Measurements from ENCODE around the gene AP3D1.

Gene AP3D1

GRCh38 chr19:2115324-2115723 is 36.0 kb downstream of the AP3D1 start:
- Histone ChIP-seq H3K4me1 (no peaks in the 10 kb centered on the region), H3K27me3 (no peaks in the 10 kb centered on the region), H3K4me3 (ENCODE audit: low read depth, low read length) (no peak overlapping the region), H3K36me3 (peaks cover 92% of the 10 kb centered on the region), H3K9me3 (no peaks in the 10 kb centered on the region)
- TF ChIP-seq CTCF (IDR thresholded peaks at IDR 0.05; ENCODE audit: low read depth, low read length): no peak
- no peak for DNase-seq

DNA sequence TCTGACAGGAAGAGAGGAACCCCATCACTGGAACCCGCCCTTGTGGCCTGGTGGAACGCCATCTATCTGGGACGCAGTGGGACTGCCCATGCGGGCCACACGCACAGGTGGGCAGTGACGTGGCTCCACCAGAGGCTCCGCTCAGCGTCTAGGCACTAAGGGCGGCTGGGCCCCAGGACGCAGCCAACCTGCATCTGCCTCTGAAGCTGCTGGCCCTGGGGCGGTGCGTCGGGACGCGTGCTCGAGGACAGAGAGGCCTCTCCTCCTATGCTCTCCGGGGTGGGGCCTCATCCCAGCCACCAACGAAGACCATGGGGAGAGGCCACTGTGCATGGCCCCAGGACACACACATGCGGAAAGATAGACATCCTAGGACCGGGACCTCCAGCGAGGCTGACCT is 36.5 kb downstream of the AP3D1 start:
- no peak overlapping the region for H3K4me3 ChIP-seq (ENCODE audit: low read depth, low read length)
- H3K4me1 ChIP-seq: no peaks in the 10 kb centered on the region
- no peak for TF ChIP-seq CTCF (IDR thresholded peaks at IDR 0.05; ENCODE audit: low read depth, low read length)
- no peak for DNase-seq
- H3K36me3 ChIP-seq: peaks cover 92% of the 10 kb centered on the region
- no peaks in the 10 kb centered on the region for H3K27me3 ChIP-seq
- no peaks in the 10 kb centered on the region for H3K9me3 ChIP-seq

- TF ChIP-seq CTCF (IDR thresholded peaks at IDR 0.05; ENCODE audit: low read depth, low read length): no peak
- H3K4me1 ChIP-seq: no peaks in the 10 kb centered on the region
- H3K36me3 ChIP-seq: peaks cover 95% of the 10 kb centered on the region
- H3K27me3 ChIP-seq: no peaks in the 10 kb centered on the region
- no peak for DNase-seq
- no peak overlapping the region for H3K4me3 ChIP-seq (ENCODE audit: low read depth, low read length)
- no peaks in the 10 kb centered on the region for H3K9me3 ChIP-seq
These were observed 37.1 kb downstream of the AP3D1 start for GRCh38 chr19:2114218-2114617.

GRCh38 chr19:2113439-2114211 is 37.7 kb downstream of the AP3D1 start:
- no peak for DNase-seq
- TF ChIP-seq CTCF (IDR thresholded peaks at IDR 0.05; ENCODE audit: low read depth, low read length): no peak
- H3K27me3 ChIP-seq: no peaks in the 10 kb centered on the region
- no peaks in the 10 kb centered on the region for H3K9me3 ChIP-seq
- H3K36me3 ChIP-seq: peaks cover 95% of the 10 kb centered on the region
- H3K4me1 ChIP-seq: no peaks in the 10 kb centered on the region
- no peak overlapping the region for H3K4me3 ChIP-seq (ENCODE audit: low read depth, low read length)

- H3K9me3 ChIP-seq: no peaks in the 10 kb centered on the region
- no peak for DNase-seq
- no peak overlapping the region for H3K4me3 ChIP-seq (ENCODE audit: low read depth, low read length)
- no peaks in the 10 kb centered on the region for H3K4me1 ChIP-seq
- H3K27me3 ChIP-seq: no peaks in the 10 kb centered on the region
- peaks cover 95% of the 10 kb centered on the region for H3K36me3 ChIP-seq
- TF ChIP-seq CTCF (IDR thresholded peaks at IDR 0.05; ENCODE audit: low read depth, low read length): no peak
These were observed 38.6 kb downstream of the AP3D1 start for GRCh38 chr19:2112516-2113320.

DNA sequence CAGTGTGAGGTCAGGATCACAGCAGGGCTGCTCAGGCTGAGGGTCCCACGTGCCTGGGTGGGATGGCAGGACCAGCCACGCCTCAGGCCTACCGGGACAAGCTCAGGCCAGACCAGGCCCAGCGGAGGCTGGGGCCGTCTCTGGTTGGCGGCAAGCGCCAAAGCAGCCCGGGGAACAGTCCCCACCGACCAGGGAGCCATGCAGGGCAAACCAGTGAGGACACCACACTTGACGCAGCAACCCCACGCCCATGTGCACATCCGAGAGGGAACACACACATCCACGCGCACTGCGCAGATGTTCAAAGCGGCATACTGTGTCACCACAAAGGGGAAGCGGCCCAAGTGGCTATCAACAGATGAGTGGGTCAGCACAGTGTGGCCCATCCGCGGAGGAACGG is 39.5 kb downstream of the AP3D1 start:
- Histone ChIP-seq H3K4me1 (no peaks in the 10 kb centered on the region), H3K36me3 (peaks cover 91% of the 10 kb centered on the region), H3K4me3 (ENCODE audit: low read depth, low read length) (no peak overlapping the region), H3K9me3 (no peaks in the 10 kb centered on the region), H3K27me3 (no peaks in the 10 kb centered on the region)
- TF ChIP-seq CTCF (IDR thresholded peaks at IDR 0.05; ENCODE audit: low read depth, low read length): no peak
- DNase-seq: no peak

Measured in BE2C (cell line).